Measurements from ENCODE around the gene SSTR3.

DNA sequence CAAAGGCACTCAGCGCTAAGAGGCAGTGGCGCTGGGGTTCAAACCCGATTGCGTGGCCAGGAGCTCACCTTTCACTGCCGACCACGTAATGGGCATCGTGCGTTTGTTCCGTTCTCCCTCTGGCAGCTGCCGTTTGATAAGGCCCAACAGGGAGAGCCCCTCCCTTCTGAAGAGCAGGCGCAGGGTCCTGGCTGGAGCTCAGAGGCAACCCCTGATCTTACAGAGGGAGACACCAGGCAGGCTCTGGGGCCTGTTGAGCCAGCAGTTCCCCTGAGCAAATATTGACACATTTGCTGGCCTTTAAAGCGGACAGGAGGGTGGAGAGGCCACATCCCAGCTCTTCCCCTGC lies 12.5 kb downstream of the SSTR3 start:
- TF ChIP-seq CTCF (IDR thresholded peaks at IDR 0.05) (no peak), POLR2A (IDR thresholded peaks at IDR 0.05) (no peak)

Data from testis (tissue), 2 donors.